Breast epithelium (tissue), 4 donors: Measurements from ENCODE around the gene IL31. TPM values are rescaled to one million over a fixed set of nuclear protein-coding genes. Genes with fewer than 3 reads are reported as not detected.
"Not testable (repeated sequence)": the region's sequence is repeated elsewhere in the genome, so short reads cannot be mapped to it uniquely, and the experiment has no call there.

Experiments
- DNase-seq, 2 donors: peaks; one replicate each; pipeline ENCODE4 v3.0.0-alpha.2; 2019; ENCODE audit warnings: low spot score in 2 of 2
- H3K27ac ChIP-seq, 2 donors: fragments of 200-600 bp; sonication (generic) in 1 of 2; one replicate each; pipeline ENCODE4 v1.5.1; 2016 to 2019; ENCODE audit warnings: mild to moderate bottlenecking in 1 of 2
- H3K27me3 ChIP-seq, 2 donors: fragments of 200-600 bp; sonication (generic) in 1 of 2; one replicate each; pipeline versions ENCODE4 v1.5.1 to v1.6.0; 2017 to 2019; ENCODE audit warnings: control low read depth in 1 of 2, mild to moderate bottlenecking in 1 of 2
- H3K36me3 ChIP-seq: fragments of 200-600 bp; one replicate; pipeline ENCODE4 v1.5.1; 2019
- H3K4me1 ChIP-seq, 2 donors: fragments of 200-600 bp; sonication (generic); one replicate each; pipeline ENCODE4 v1.5.1; 2016 to 2019; ENCODE audit warnings: control low read depth in 1 of 2
- H3K4me3 ChIP-seq, 3 donors: fragments of 200-600 bp; sonication (generic); 1 replicate in 2 of 3; 2 replicates in 1 of 3; pipeline ENCODE4 v1.5.1; 2016 to 2019; ENCODE audit warnings: mild to moderate bottlenecking in 3 of 3, moderate library complexity in 2 of 3
- H3K9me3 ChIP-seq, 2 donors: fragments of 200-600 bp; sonication (generic) in 1 of 2; one replicate each; pipeline ENCODE4 v1.5.1; 2016 to 2019; ENCODE audit warnings: control low read depth in 1 of 2
- CTCF ChIP-seq, 3 donors: fragments of 450-650 bp; IDR thresholded peaks; one replicate each; pipeline ENCODE4 v1.5.1; 2016 to 2017; ENCODE audit warnings: antibody characterized with exemption in 3 of 3, mild to moderate bottlenecking in 3 of 3, moderate library complexity in 3 of 3
- POLR2A ChIP-seq: fragments of 450-650 bp; IDR thresholded peaks from one replicate; pipeline ENCODE4 v1.6.1; 2016; ENCODE audit warnings: antibody characterized with exemption, mild to moderate bottlenecking, moderate library complexity
- POLR2AphosphoS5 ChIP-seq, 3 donors: sonication (generic); formaldehyde crosslinking; IDR thresholded peaks; one replicate each; pipeline ENCODE4 v1.6.1; 2017; ENCODE audit warnings: antibody characterized with exemption in 3 of 3
- intact Hi-C: fragments of 100-400 bp; cut with DNase I; formaldehyde crosslinking; loops from one replicate; pipeline ENCODE4 v1.15.1; 2023; ENCODE audit warnings: low total_unique reads
- total RNA-seq, 3 donors: library from RNA; depleted of rRNA; stranded (reverse); fragments of >200 nt; gene quantifications; one replicate each; pipeline ENCODE4 v1.1.0, GENCODE V29; 2016

Gene IL31
- total RNA-seq, 3 donors from 2014 or later: not detected

GRCh38 chr12:122203301-122204166, 29.5 kb upstream of the IL31 start, which contains the start of gene B3GNT4:
Gene B3GNT4 (plus strand): TSS chr12:122203709. CDS start chr12:122204619, 910 bp downstream.
- peak within 1 kb of the TSS; percentile 43 to 87 (median 59) for H3K4me3 ChIP-seq
- no peaks in the 10 kb centered on the region for H3K9me3 ChIP-seq

GRCh38 chr12:122202811-122203210, 28.8 kb upstream of the IL31 start:
- Histone ChIP-seq H3K4me3 (peak overlapping the region; percentile 43 to 87 (median 59)), H3K4me1 (peaks cover 6 to 12% of the 10 kb centered on the region in 2 donors)
- DNase-seq, H3K27me3 ChIP-seq, H3K27ac ChIP-seq, H3K36me3 ChIP-seq, intact Hi-C loops, H3K9me3 ChIP-seq: not testable (repeated sequence)

More at GRCh38 chr12:122203301-122204166, 29.5 kb upstream of the IL31 start, which contains the start of gene B3GNT4:
- Histone ChIP-seq H3K27ac (no peak within 1 kb of the TSS), H3K4me1 (peaks cover 6 to 12% of the 10 kb centered on the region in 2 donors), H3K36me3 (peaks cover 8% of the 10 kb centered on the region), H3K27me3 (peaks cover 0 to 3% of the 10 kb centered on the region in 2 donors)
- intact Hi-C loops: no loop called here
- peak in 1 of 2 donors; percentile 59 for DNase-seq
- TF ChIP-seq CTCF (IDR thresholded peaks at IDR 0.05) (no peak), POLR2AphosphoS5 (IDR thresholded peaks at IDR 0.05) (no peak), POLR2A (no peak)

DNA sequence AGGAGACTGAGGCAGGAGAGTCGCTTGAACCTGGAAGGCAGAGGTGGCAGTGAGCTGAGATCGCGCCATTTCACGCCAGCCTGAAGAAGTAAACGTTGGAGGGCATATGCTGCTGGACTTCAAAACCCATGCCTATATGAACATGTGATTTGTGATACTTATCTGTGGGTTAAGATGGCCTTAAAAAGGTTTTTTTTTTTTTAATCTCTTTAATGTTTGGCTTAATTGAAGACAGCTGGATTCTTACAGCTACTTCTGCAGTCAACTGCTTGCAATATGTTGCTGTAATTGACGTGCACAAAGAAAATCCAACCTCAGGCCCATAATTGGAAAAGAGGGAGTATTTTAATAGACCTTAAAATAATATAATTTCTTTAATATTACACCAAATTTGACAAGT, 28.0 kb upstream of the IL31 start:
- H3K9me3 ChIP-seq: no peaks in the 10 kb centered on the region
- TF ChIP-seq CTCF (IDR thresholded peaks at IDR 0.05) (no peak), POLR2A (no peak), POLR2AphosphoS5 (IDR thresholded peaks at IDR 0.05) (no peak)
- no peaks in the 10 kb centered on the region for H3K36me3 ChIP-seq
- peaks cover 0 to 3% of the 10 kb centered on the region in 2 donors for H3K27me3 ChIP-seq
- no peak overlapping the region for H3K4me3 ChIP-seq
- no peak overlapping the region for H3K27ac ChIP-seq
- intact Hi-C loops: no loop called here
- H3K4me1 ChIP-seq: peaks cover 6 to 12% of the 10 kb centered on the region in 2 donors
- DNase-seq: no peak

DNA sequence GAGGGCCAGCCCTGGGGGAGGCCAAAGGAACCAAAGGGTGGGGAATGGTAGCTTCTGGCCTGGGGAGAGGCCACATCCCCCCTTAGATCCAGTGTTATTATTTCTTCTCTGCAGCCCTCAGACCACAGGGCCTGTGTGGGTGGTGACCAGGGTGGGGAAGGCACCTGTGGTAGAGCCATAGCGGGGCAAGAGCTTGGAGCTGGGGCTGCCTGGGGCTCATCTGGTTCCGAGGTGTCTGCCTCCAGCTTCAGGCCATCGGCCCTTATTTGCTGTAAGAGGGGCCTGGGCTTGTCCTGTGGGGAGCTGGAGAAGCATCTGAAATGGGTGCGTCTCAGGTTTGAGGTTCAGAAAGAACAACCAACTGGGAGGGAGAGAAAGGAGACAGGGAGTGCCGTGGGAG, 27.4 kb upstream of the IL31 start:
- H3K4me3 ChIP-seq: no peak overlapping the region
- H3K36me3 ChIP-seq: no peaks in the 10 kb centered on the region
- TF ChIP-seq CTCF (IDR thresholded peaks at IDR 0.05) (no peak), POLR2A (no peak), POLR2AphosphoS5 (IDR thresholded peaks at IDR 0.05) (no peak)
- no peak for DNase-seq
- intact Hi-C loops: no loop called here
- H3K9me3 ChIP-seq: no peaks in the 10 kb centered on the region
- no peak overlapping the region for H3K27ac ChIP-seq
- H3K27me3 ChIP-seq: peaks cover 0 to 3% of the 10 kb centered on the region in 2 donors
- peaks cover 6 to 12% of the 10 kb centered on the region in 2 donors for H3K4me1 ChIP-seq

- peaks cover 0 to 3% of the 10 kb centered on the region in 2 donors for H3K27me3 ChIP-seq
- TF ChIP-seq POLR2A (no peak), POLR2AphosphoS5 (IDR thresholded peaks at IDR 0.05) (no peak)
- no peak overlapping the region for H3K4me3 ChIP-seq
- intact Hi-C loops: no loop called here
- peaks cover 6 to 12% of the 10 kb centered on the region in 2 donors for H3K4me1 ChIP-seq
- DNase-seq: no peak
- H3K9me3 ChIP-seq: no peaks in the 10 kb centered on the region
- H3K27ac ChIP-seq: no peak overlapping the region
- no peaks in the 10 kb centered on the region for H3K36me3 ChIP-seq
Measured at GRCh38 chr12:122200541-122201175, 26.6 kb upstream of the IL31 start.
